ENCODE measurements around the gene DDX3X. TPM values are rescaled to one million over a fixed set of nuclear protein-coding genes. Genes with fewer than 3 reads are reported as not detected.
"Not testable (repeated sequence)": the region's sequence is repeated elsewhere in the genome, so short reads cannot be mapped to it uniquely, and the experiment has no call there.

DDX3X gene
- total RNA-seq, 4 donors from 2014 or later, result 208 to 295 (median 278) TPM

- Histone ChIP-seq H3K27ac (no peak overlapping the region), H3K27me3 (no peaks in the 10 kb centered on the region), H3K4me3 (replicated peaks in 1 of 3) (no peak overlapping the region), H3K4me1 (no peaks in the 10 kb centered on the region), H3K9me3 (no peaks in the 10 kb centered on the region), H3K36me3 (no peaks in the 10 kb centered on the region)
- DNase-seq, result no peak
- TF ChIP-seq POLR2A (IDR thresholded peaks at IDR 0.05), result no peak
- TF ChIP-seq, protein P1, sequence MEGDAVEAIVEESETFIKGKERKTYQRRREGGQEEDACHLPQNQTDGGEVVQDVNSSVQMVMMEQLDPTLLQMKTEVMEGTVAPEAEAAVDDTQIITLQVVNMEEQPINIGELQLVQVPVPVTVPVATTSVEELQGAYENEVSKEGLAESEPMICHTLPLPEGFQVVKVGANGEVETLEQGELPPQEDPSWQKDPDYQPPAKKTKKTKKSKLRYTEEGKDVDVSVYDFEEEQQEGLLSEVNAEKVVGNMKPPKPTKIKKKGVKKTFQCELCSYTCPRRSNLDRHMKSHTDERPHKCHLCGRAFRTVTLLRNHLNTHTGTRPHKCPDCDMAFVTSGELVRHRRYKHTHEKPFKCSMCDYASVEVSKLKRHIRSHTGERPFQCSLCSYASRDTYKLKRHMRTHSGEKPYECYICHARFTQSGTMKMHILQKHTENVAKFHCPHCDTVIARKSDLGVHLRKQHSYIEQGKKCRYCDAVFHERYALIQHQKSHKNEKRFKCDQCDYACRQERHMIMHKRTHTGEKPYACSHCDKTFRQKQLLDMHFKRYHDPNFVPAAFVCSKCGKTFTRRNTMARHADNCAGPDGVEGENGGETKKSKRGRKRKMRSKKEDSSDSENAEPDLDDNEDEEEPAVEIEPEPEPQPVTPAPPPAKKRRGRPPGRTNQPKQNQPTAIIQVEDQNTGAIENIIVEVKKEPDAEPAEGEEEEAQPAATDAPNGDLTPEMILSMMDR (IDR thresholded peaks at IDR 0.05), result no peak
- intact Hi-C loops (cut with DNase I), result no loop called here
- 95 to 100% methylated on average over 2 to 7 of the region's 7 CpGs for WGBS, 2 donors
Measured at GRCh38 chrX:41314881-41315280, 19.1 kb upstream of the DDX3X start.

DNA sequence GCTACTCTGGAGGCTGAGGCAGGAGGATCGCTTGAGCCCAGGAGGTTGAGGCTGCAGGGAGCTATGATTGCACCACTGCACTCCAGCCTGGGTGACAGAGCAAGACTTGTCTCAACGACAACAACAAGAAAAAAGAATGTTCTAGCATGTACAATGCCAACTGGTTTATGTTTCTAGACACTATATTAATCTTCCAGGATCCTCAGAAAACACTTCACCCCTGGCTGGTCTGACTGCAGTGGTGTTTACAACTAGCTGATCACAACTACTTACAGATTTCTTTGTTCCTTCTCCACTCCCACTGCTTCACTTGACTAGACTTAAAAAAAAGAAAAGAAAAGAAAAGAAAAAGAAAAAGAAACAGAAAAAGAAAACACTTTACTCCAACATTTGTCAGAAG, 17.7 kb upstream of the DDX3X start:
- 65 to 75% methylated on average over 2 of the region's 2 CpGs for WGBS, 2 donors
- H3K36me3 ChIP-seq; H3K9me3 ChIP-seq; H3K4me3 ChIP-seq (replicated peaks in 1 of 3); intact Hi-C loops (cut with DNase I); H3K27ac ChIP-seq; H3K27me3 ChIP-seq; DNase-seq; H3K4me1 ChIP-seq: not testable (repeated sequence)

DNA sequence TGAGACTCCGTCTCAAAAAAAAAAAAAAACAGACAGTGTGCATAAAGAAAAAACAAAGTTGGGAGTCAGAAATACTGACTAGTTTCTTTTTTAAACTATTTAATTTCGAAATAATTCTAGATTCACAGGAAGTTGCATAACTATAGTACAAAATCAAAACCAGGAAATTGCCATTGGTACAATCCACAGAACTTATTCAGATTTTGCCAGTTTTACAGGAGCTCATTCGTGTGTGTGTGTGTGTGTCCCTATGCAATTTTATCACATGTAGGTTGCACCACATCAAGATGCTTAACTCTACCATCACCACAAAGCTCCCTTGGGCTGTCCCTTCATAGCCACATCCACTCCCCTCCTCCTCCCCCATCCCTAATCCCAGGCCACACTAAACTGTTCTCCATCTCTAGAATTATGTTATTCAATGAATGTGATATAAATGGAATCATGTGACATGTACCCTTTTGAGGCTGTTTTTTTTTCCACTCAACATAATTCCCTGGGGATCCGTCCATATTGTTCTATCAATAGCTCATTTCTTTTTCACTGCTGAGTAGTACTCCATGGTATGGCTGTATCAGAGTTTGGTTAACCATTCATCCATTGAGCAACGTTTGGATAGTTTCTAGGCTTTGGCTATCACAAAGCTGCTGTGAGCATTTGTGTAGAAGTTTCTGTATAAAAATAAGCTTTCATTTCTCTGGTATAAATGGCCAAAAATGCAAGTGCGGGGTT, 16.3 kb upstream of the DDX3X start:
- H3K9me3 ChIP-seq, result no peaks in the 10 kb centered on the region
- WGBS, 2 donors, result 83 to 85% methylated on average over 6 of the region's 6 CpGs
- intact Hi-C loops (cut with DNase I), result no loop called here
- H3K4me3 ChIP-seq (replicated peaks in 1 of 3), result no peak overlapping the region
- no peak overlapping the region for H3K27ac ChIP-seq
- TF ChIP-seq, protein P1 (IDR thresholded peaks at IDR 0.05), result no peak
- no peak for TF ChIP-seq POLR2A (IDR thresholded peaks at IDR 0.05)
- DNase-seq, result no peak
- H3K4me1 ChIP-seq, result no peaks in the 10 kb centered on the region
- H3K27me3 ChIP-seq, result no peaks in the 10 kb centered on the region
- no peaks in the 10 kb centered on the region for H3K36me3 ChIP-seq

DNA sequence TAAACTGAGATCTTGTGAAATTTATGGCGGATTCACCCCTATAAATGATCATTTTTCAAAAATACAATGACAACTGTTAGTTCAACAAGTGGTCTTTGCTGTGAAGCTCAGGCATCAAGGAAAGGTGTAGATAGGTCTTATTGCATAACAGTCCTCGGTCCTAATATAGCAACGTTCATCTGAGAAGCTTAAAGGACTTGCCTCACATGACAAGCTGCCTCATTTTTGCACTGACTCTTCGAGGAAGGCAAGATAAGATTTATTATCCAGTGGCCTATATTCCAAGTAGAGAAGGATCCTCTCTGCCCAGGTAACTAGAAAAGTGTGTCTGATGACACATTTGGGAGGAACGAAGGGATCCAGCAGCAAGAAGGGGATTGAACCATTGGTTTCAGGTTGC, 13.6 kb upstream of the DDX3X start:
- TF ChIP-seq POLR2A (IDR thresholded peaks at IDR 0.05), result no peak
- TF ChIP-seq, protein P1 (IDR thresholded peaks at IDR 0.05), result no peak
- no peaks in the 10 kb centered on the region for H3K36me3 ChIP-seq
- no peaks in the 10 kb centered on the region for H3K4me1 ChIP-seq
- WGBS, 2 donors, result 83 to 89% methylated on average over 5 of the region's 5 CpGs
- no peaks in the 10 kb centered on the region for H3K27me3 ChIP-seq
- no peak for DNase-seq
- intact Hi-C loops (cut with DNase I), result no loop called here
- H3K9me3 ChIP-seq, result no peaks in the 10 kb centered on the region
- H3K27ac ChIP-seq, result no peak overlapping the region
- no peak overlapping the region for H3K4me3 ChIP-seq (replicated peaks in 1 of 3)

DNA sequence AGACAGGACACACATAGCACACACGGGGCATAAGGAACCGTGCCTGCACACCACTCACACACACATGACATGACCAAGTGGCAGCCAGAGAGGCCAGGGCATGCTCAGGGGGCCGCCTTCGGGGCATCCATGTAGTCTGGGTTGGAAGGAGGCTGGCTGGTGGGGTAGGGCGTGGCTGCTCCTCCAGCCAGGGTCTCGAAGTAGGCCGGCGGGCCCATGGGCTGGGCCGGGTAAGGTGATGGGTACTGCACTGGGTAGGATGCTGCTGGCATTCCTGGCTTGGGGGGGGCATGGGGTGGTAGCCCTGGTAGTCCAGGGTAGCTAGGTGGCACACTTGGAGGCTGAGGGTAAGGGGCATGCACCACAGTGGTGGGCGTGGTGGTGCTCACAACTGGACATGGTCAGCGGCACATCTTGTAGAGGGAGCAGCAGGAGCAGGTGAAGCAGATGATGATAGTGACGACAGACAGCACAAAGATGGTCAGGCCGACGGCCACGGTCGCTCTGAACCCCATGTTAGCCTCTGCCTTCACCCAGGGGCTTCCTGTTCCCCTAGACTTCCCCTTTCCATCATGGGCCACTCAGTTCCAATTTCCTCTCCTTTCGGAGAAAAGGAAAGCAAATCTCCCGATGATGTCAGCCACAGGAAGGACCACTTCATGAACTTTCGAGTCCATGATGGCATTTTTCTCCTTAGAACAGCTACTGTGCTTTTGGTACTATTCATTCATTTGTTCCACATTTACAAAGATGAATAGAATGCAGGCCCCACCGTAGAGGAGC, 10.9 kb upstream of the DDX3X start:
- TF ChIP-seq POLR2A (IDR thresholded peaks at IDR 0.05), result no peak
- TF ChIP-seq, protein P1 (IDR thresholded peaks at IDR 0.05), result no peak
- 82 to 85% methylated on average over 9 to 11 of the region's 20 CpGs for WGBS, 2 donors

More for the DNA sequence above, 10.9 kb upstream of the DDX3X start:
- Histone ChIP-seq H3K36me3 (no peaks in the 10 kb centered on the region), H3K4me1 (no peaks in the 10 kb centered on the region), H3K9me3 (no peaks in the 10 kb centered on the region), H3K27me3 (no peaks in the 10 kb centered on the region), H3K4me3 (replicated peaks in 1 of 3) (no peak overlapping the region), H3K27ac (no peak overlapping the region)
- DNase-seq, result no peak
- intact Hi-C loops (cut with DNase I), result no loop called here
